OCI-LY7 (cell line): Measurements from ENCODE around the gene CAMK1.

Source experiments
- CTCF ChIP-seq: fragments of 200-600 bp; sonication (generic); conservative IDR thresholded peaks from 2 replicates; pipeline ENCODE4 v1.5.1; 2014; ENCODE audit warnings: mild to moderate bottlenecking, antibody characterized with exemption, low read length, moderate library complexity, mixed read lengths
- EZH2phosphoT487 ChIP-seq: fragments of 200-600 bp; sonication (generic); IDR thresholded peaks from 2 replicates; pipeline ENCODE4 v1.6.1; 2018; ENCODE audit warnings: low read depth, borderline replicate concordance, mild to moderate bottlenecking, mixed run types, antibody characterized with exemption, low read length, moderate library complexity, mixed read lengths

GRCh38 chr3:9781978-9782603 is 12.3 kb upstream of the CAMK1 start:
- TF ChIP-seq CTCF (no peak), EZH2phosphoT487 (no peak)
